Testis (tissue), 2 donors: ENCODE results near the gene ATP1A1.

Experiments used
- CTCF ChIP-seq, 3 experiments: fragments of 450-650 bp in 2 of 3; fragments of 200-600 bp in 1 of 3; sonication (generic) in 1 of 3; IDR thresholded peaks; one replicate each; pipeline ENCODE4 v1.5.1; 2016 to 2019; ENCODE audit warnings: antibody characterized with exemption in 3 of 3, mild to moderate bottlenecking in 2 of 3, moderate library complexity in 1 of 3
- POLR2A ChIP-seq: fragments of 450-650 bp; IDR thresholded peaks from one replicate; pipeline ENCODE4 v1.6.1; 2017; ENCODE audit warnings: antibody characterized with exemption, mild to moderate bottlenecking, moderate library complexity

- TF ChIP-seq POLR2A (no peak), CTCF (IDR thresholded peaks at IDR 0.05) (no peak)
Measured at GRCh38 chr1:116448785-116449385, 75.8 kb downstream of the ATP1A1 start.
